Effector CD4-positive, alpha-beta T cell (primary cell): ENCODE measurements around the gene TMEM170B.

ENCODE experiments used
- DNase-seq: peaks from one replicate; pipeline ENCODE4 v3.0.0-alpha.2; 2020

The TMEM170B gene

GRCh38 chr6:11622156-11622555 lies 84.6 kb downstream of the TMEM170B start:
- no peak for DNase-seq

GRCh38 chr6:11623272-11623671 lies 85.7 kb downstream of the TMEM170B start:
- DNase-seq = no peak

- DNase-seq = no peak
These were observed 87.8 kb downstream of the TMEM170B start for GRCh38 chr6:11625302-11625701.

GRCh38 chr6:11626356-11626755 lies 88.8 kb downstream of the TMEM170B start:
- DNase-seq = no peak

- no peak for DNase-seq
These were observed 91.0 kb downstream of the TMEM170B start for GRCh38 chr6:11628562-11628961.

- no peak for DNase-seq
These were observed 93.5 kb downstream of the TMEM170B start for GRCh38 chr6:11631008-11631407.

GRCh38 chr6:11631539-11631938 lies 94.0 kb downstream of the TMEM170B start:
- no peak for DNase-seq

- DNase-seq = no peak
These were observed 94.7 kb downstream of the TMEM170B start for GRCh38 chr6:11632231-11632630.

- no peak for DNase-seq
These were observed 95.4 kb downstream of the TMEM170B start for GRCh38 chr6:11632795-11633511.
